HG03280 (cell line): ENCODE results near the gene MTMR11.
"Not testable (repeated sequence)": the region's sequence is repeated elsewhere in the genome, so short reads cannot be mapped to it uniquely, and the experiment has no call there.

Source experiments
- ATAC-seq: cut with Tn5 transposase; IDR thresholded peaks from one replicate; pipeline ENCODE4 v1.9.1; 2021; ENCODE audit warnings: mild to moderate bottlenecking, moderate library complexity; ENCODE audit not compliant: unreplicated experiment

Gene MTMR11

GRCh38 chr1:149936170-149936991, at the start of gene MTMR11:
TSS of gene MTMR11 (minus strand) at chr1:149936879. CDS start at chr1:149936647, 232 bp downstream.
- no peak for ATAC-seq

- no peak for ATAC-seq
Observed at GRCh38 chr1:149979972-149980540, 43.4 kb upstream of the MTMR11 start.

- no peak for ATAC-seq
Observed at GRCh38 chr1:149979245-149979971, 42.7 kb upstream of the MTMR11 start.

- no peak for ATAC-seq
Observed at GRCh38 chr1:149978547-149979023, 41.9 kb upstream of the MTMR11 start.

- ATAC-seq, result no peak
Observed at GRCh38 chr1:149977345-149977744, 40.7 kb upstream of the MTMR11 start.

GRCh38 chr1:149972547-149972946, 35.9 kb upstream of the MTMR11 start:
- ATAC-seq, result no peak

- no peak for ATAC-seq
Observed at GRCh38 chr1:149967646-149968045, 31.0 kb upstream of the MTMR11 start.

- no peak for ATAC-seq
Observed at GRCh38 chr1:149967041-149967440, 30.4 kb upstream of the MTMR11 start.

- ATAC-seq, result no peak
Observed at GRCh38 chr1:149966405-149966804, 29.7 kb upstream of the MTMR11 start.

GRCh38 chr1:149965440-149965839, 28.8 kb upstream of the MTMR11 start:
- ATAC-seq, result no peak

GRCh38 chr1:149963358-149963757, 26.7 kb upstream of the MTMR11 start:
- ATAC-seq, result no peak

- ATAC-seq, result no peak
Observed at GRCh38 chr1:149962736-149963135, 26.1 kb upstream of the MTMR11 start.

GRCh38 chr1:149962039-149962647, 25.5 kb upstream of the MTMR11 start:
- ATAC-seq, result no peak

- not testable (repeated sequence) for ATAC-seq
Observed at GRCh38 chr1:149957548-149957947, 20.9 kb upstream of the MTMR11 start.

- ATAC-seq, result no peak
Observed at GRCh38 chr1:149949911-149950310, 13.2 kb upstream of the MTMR11 start.

- ATAC-seq, result no peak
Observed at GRCh38 chr1:149945206-149945605, 8.5 kb upstream of the MTMR11 start.

- no peak for ATAC-seq
Observed at GRCh38 chr1:149942885-149943284, 6.2 kb upstream of the MTMR11 start.

- no peak for ATAC-seq
Observed at GRCh38 chr1:149942207-149942606, 5.5 kb upstream of the MTMR11 start.

- no peak for ATAC-seq
Observed at GRCh38 chr1:149940427-149940826, 3.7 kb upstream of the MTMR11 start.

GRCh38 chr1:149938668-149939003, 2.0 kb upstream of the MTMR11 start:
- ATAC-seq, result not testable (repeated sequence)

GRCh38 chr1:149937759-149938158, 1.1 kb upstream of the MTMR11 start:
- no peak for ATAC-seq
